Endodermal cell (in vitro differentiated cells): Measurements from ENCODE around the gene GPSM1. TPM values are rescaled to one million over a fixed set of nuclear protein-coding genes. Genes with fewer than 3 reads are reported as not detected.

ENCODE experiments used
- DNase-seq: peaks from one replicate; pipeline ENCODE4 v3.0.0-alpha.2; 2017
- H3K27ac ChIP-seq: 2 replicates; pipeline ENCODE4 v1.5.1; 2013; ENCODE audit warnings: mild to moderate bottlenecking, low read depth, low read length, moderate library complexity
- H3K27me3 ChIP-seq: 2 replicates; pipeline ENCODE4 v1.6.1; 2013; ENCODE audit warnings: mild to moderate bottlenecking, low read length, moderate library complexity; ENCODE audit not compliant: insufficient read depth, control insufficient read depth, poor library complexity, severe bottlenecking
- H3K36me3 ChIP-seq: 2 replicates; pipeline ENCODE4 v1.7.0; 2013; ENCODE audit warnings: mild to moderate bottlenecking, low read length, moderate library complexity; ENCODE audit not compliant: control insufficient read depth, insufficient read depth
- H3K4me1 ChIP-seq: one replicate; pipeline ENCODE4 v1.7.0; 2013; ENCODE audit warnings: low read length; ENCODE audit not compliant: control insufficient read depth, insufficient read depth
- H3K4me3 ChIP-seq: 2 replicates; pipeline ENCODE4 v1.5.1; 2013; ENCODE audit warnings: mild to moderate bottlenecking, low read length, moderate library complexity
- H3K9ac ChIP-seq: 2 replicates; pipeline ENCODE4 v1.6.1; 2013; ENCODE audit warnings: mild to moderate bottlenecking, low read length, moderate library complexity; ENCODE audit not compliant: poor library complexity, severe bottlenecking; ENCODE audit errors: extremely low read depth
- H3K9me3 ChIP-seq: 2 replicates; pipeline ENCODE4 v1.6.1; 2013; ENCODE audit warnings: mild to moderate bottlenecking, low read length, moderate library complexity; ENCODE audit not compliant: control insufficient read depth
- H3K27ac Mint-ChIP-seq: 2 replicates; pipeline ENCODE4 v1.8.0; 2020; ENCODE audit warnings: mixed read lengths
- H3K27me3 Mint-ChIP-seq: 2 replicates; pipeline ENCODE4 v1.8.0; 2021; ENCODE audit warnings: mild to moderate bottlenecking, mixed read lengths; ENCODE audit not compliant: insufficient read depth
- H3K36me3 Mint-ChIP-seq: 2 replicates; pipeline ENCODE4 v1.8.0; 2020; ENCODE audit warnings: low read depth, mixed read lengths
- H3K4me1 Mint-ChIP-seq: 2 replicates; pipeline ENCODE4 v1.8.0; 2020; ENCODE audit warnings: mixed read lengths
- H3K4me3 Mint-ChIP-seq: 2 replicates; pipeline ENCODE4 v1.8.0; 2020; ENCODE audit warnings: mild to moderate bottlenecking, moderate library complexity, mixed read lengths
- H3K9me3 Mint-ChIP-seq: 2 replicates; pipeline ENCODE4 v1.8.0; 2020; ENCODE audit warnings: mild to moderate bottlenecking, mixed read lengths
- WGBS, 2 experiments: methylation state at CpG; one replicate each; pipeline versions ENCODE4 v1.1.5 to v1.1.7; 2013; ENCODE audit warnings: missing lambda C conversion rate in 2 of 2, mixed read lengths in 1 of 2; ENCODE audit not compliant: insufficient coverage in 1 of 2, insufficient read length in 1 of 2; 5-methylcytosine and 5-hydroxymethylcytosine counted together
- total RNA-seq, 2 donors: library from RNA; stranded (reverse); fragmentation: NEBNext Ultra II Directional in 1 of 2; extraction: Animal tissue kit (Norgen Biotek cat#: 25700) in 1 of 2; gene quantifications; 2 replicates in 1 of 2; 3 replicates in 1 of 2; pipeline ENCODE4 v1.2.1, GENCODE V29; 2021
- TF ChIP-seq, protein P1 (sequence below): fragments of 200-600 bp; sonication (generic); conservative IDR thresholded peaks from 2 replicates; pipeline ENCODE4 v1.5.0; 2021; ENCODE audit warnings: antibody characterized with exemption, mild to moderate bottlenecking

GPSM1 gene
- total RNA-seq, 2 donors from 2014 or later: 37.2 to 38.6 TPM

GRCh38 chr9:136345281-136346156 is 18.2 kb downstream of the GPSM1 start:
- H3K36me3 Mint-ChIP-seq: no peaks in the 10 kb centered on the region

GRCh38 chr9:136346157-136346481 is 18.8 kb downstream of the GPSM1 start:
- Histone ChIP-seq H3K27ac (peak overlapping the region; percentile 21), H3K4me1 (peaks cover 6% of the 10 kb centered on the region), H3K27me3 (no peaks in the 10 kb centered on the region), H3K36me3 (no peaks in the 10 kb centered on the region), H3K9ac (no peak overlapping the region), H3K9me3 (no peaks in the 10 kb centered on the region), H3K4me3 (no peak overlapping the region)
- H3K36me3 Mint-ChIP-seq: no peaks in the 10 kb centered on the region
- WGBS, 2 experiments: 89 to 93% methylated on average over 6 to 10 of the region's 10 CpGs
- H3K4me1 Mint-ChIP-seq: peaks cover 3% of the 10 kb centered on the region
- no peaks in the 10 kb centered on the region for H3K27me3 Mint-ChIP-seq
- no peak for DNase-seq
- no peak overlapping the region for H3K27ac Mint-ChIP-seq
- no peak overlapping the region for H3K4me3 Mint-ChIP-seq
- no peaks in the 10 kb centered on the region for H3K9me3 Mint-ChIP-seq
- TF ChIP-seq, protein P1, sequence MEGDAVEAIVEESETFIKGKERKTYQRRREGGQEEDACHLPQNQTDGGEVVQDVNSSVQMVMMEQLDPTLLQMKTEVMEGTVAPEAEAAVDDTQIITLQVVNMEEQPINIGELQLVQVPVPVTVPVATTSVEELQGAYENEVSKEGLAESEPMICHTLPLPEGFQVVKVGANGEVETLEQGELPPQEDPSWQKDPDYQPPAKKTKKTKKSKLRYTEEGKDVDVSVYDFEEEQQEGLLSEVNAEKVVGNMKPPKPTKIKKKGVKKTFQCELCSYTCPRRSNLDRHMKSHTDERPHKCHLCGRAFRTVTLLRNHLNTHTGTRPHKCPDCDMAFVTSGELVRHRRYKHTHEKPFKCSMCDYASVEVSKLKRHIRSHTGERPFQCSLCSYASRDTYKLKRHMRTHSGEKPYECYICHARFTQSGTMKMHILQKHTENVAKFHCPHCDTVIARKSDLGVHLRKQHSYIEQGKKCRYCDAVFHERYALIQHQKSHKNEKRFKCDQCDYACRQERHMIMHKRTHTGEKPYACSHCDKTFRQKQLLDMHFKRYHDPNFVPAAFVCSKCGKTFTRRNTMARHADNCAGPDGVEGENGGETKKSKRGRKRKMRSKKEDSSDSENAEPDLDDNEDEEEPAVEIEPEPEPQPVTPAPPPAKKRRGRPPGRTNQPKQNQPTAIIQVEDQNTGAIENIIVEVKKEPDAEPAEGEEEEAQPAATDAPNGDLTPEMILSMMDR: no peak

More at GRCh38 chr9:136345281-136346156, 18.2 kb downstream of the GPSM1 start:
- whole genome bisulfite sequencing, 2 experiments: 83 to 87% methylated on average over 12 to 43 of the region's 43 CpGs
- Histone ChIP-seq H3K36me3 (no peaks in the 10 kb centered on the region), H3K27ac (peak overlapping the region; percentile 21), H3K4me3 (no peak overlapping the region), H3K9me3 (no peaks in the 10 kb centered on the region), H3K4me1 (peaks cover 6% of the 10 kb centered on the region), H3K27me3 (no peaks in the 10 kb centered on the region), H3K9ac (no peak overlapping the region)
- peak overlapping the region; percentile 39 for H3K27ac Mint-ChIP-seq
- H3K27me3 Mint-ChIP-seq: no peaks in the 10 kb centered on the region
- DNase-seq: peak; percentile 91
- no peaks in the 10 kb centered on the region for H3K9me3 Mint-ChIP-seq
- no peak overlapping the region for H3K4me3 Mint-ChIP-seq
- H3K4me1 Mint-ChIP-seq: peaks cover 3% of the 10 kb centered on the region
- TF ChIP-seq, protein P1: peak; percentile 73

DNA sequence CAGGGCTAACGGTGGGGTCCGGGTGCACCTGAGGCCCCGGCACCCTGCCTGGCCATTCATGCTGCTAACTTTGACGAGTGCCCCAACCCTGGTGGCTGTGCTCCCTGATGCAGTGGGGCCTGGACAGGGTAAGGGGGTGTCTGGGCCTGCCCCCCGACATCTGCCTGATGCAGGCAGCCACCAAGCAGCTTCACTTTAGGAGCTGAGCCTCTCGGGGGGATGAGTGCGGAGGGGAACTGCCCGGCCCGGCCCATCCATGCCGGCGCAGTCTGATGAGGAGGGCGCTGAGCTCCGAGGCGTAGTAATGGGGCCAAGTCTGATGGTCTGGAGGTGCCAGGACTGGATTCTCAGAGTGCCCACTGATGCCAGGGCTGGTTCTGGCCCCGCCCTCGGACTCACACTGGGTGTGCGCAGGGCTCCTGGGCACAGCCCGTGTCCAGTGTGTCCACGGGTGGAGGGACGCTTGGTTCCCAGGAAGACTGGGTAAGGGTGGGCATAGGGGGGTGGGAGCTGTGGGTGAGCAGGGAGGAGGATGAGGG is 19.7 kb downstream of the GPSM1 start:
- no peak for DNase-seq
- peaks cover 6% of the 10 kb centered on the region for H3K4me1 ChIP-seq
- no peak overlapping the region for H3K9ac ChIP-seq
- no peak overlapping the region for H3K27ac ChIP-seq
- 90% methylated on average over 18 to 20 of the region's 20 CpGs for WGBS, 2 experiments
- H3K9me3 ChIP-seq: no peaks in the 10 kb centered on the region
- Mint-ChIP-seq H3K4me3 (no peak overlapping the region), H3K4me1 (peaks cover 3% of the 10 kb centered on the region), H3K27me3 (no peaks in the 10 kb centered on the region), H3K9me3 (no peaks in the 10 kb centered on the region), H3K27ac (no peak overlapping the region), H3K36me3 (no peaks in the 10 kb centered on the region)
- H3K27me3 ChIP-seq: no peaks in the 10 kb centered on the region
- TF ChIP-seq, protein P1: no peak
- H3K4me3 ChIP-seq: no peak overlapping the region
- H3K36me3 ChIP-seq: no peaks in the 10 kb centered on the region
